Activated naive CD8-positive, alpha-beta T cell treated with anti-CD3 and anti-CD28 coated beads, Interleukin-2, amount 10 ng/mL, durations not matched to agents 7 days and 5 days (primary cell): ENCODE data around the gene DMD. TPM values are rescaled to one million over a fixed set of nuclear protein-coding genes. Genes with fewer than 3 reads are reported as not detected.

Experiments
- ATAC-seq: fragments of 150-1000 bp; cut with Tn5 transposase; one replicate; pipeline ENCODE4 v1.10.0; 2021; ENCODE audit warnings: low read depth, moderate library complexity
- POLR2A ChIA-PET: fragments of 350-600 bp; sonication (Branson Sonifier 250); formaldehyde crosslinking; loops from one replicate; lab custom pipeline; 2021; ENCODE audit warnings: antibody characterized with exemption; lab: Charles Lee
- DNase-seq: peaks from one replicate; pipeline ENCODE4 v3.0.0; 2021
- H3K27ac Mint-ChIP-seq: one replicate; pipeline ENCODE4 v1.8.0; 2022; ENCODE audit warnings: mild to moderate bottlenecking, mixed read lengths
- H3K27me3 Mint-ChIP-seq: one replicate; pipeline ENCODE4 v1.8.0; 2022; ENCODE audit warnings: mild to moderate bottlenecking, moderate library complexity, mixed read lengths
- H3K36me3 Mint-ChIP-seq: one replicate; pipeline ENCODE4 v1.8.0; 2021; ENCODE audit warnings: mild to moderate bottlenecking, mixed read lengths
- H3K4me1 Mint-ChIP-seq: one replicate; pipeline ENCODE4 v1.8.0; 2021; ENCODE audit warnings: mixed read lengths
- H3K4me3 Mint-ChIP-seq: one replicate; pipeline ENCODE4 v1.8.0; 2022; ENCODE audit warnings: mild to moderate bottlenecking, moderate library complexity, mixed read lengths
- H3K9me3 Mint-ChIP-seq: one replicate; pipeline ENCODE4 v1.8.0; 2021; ENCODE audit warnings: mixed read lengths
- total RNA-seq, 2 experiments: library from RNA; stranded (reverse); gene quantifications; one replicate each; pipeline ENCODE4 v1.2.3, GENCODE V29; 2021

Gene DMD
- total RNA-seq, 2 experiments from 2014 or later = 0.17 TPM; not detected in 1

DNA sequence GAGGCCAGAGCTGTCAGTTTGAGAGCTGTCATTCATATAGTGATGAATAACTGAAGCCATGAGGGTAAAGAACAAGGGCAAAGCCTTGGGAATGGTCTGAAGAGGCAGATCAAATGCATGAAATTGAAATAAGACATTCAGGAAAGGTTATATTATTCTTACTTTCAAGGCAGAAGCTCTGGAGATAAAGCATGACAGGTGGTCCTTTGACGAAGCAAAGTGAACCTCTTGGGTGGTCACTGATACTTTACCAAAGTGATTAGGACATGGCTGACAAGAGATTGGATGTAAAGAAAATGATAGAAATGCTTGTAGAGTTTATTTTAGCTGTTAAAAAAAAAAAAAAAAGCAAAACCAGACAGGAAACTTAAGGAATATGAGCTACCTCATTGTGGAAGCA, 1505.5 kb downstream of the DMD start:
- POLR2A ChIA-PET = no interaction called here

GRCh38 chrX:31704938-31705337, 1506.4 kb downstream of the DMD start:
- Mint-ChIP-seq H3K4me1 (no peaks in the 10 kb centered on the region), H3K9me3 (no peaks in the 10 kb centered on the region), H3K4me3 (no peak overlapping the region), H3K27ac (no peak overlapping the region), H3K27me3 (no peaks in the 10 kb centered on the region), H3K36me3 (no peaks in the 10 kb centered on the region)
- POLR2A ChIA-PET = no interaction called here
- no peak for DNase-seq
- ATAC-seq = no peak

More for the DNA sequence above, 1505.5 kb downstream of the DMD start:
- no peaks in the 10 kb centered on the region for H3K36me3 Mint-ChIP-seq
- H3K4me3 Mint-ChIP-seq = no peak overlapping the region
- H3K4me1 Mint-ChIP-seq = no peaks in the 10 kb centered on the region
- H3K27me3 Mint-ChIP-seq = no peaks in the 10 kb centered on the region
- no peak for ATAC-seq
- DNase-seq = no peak
- no peaks in the 10 kb centered on the region for H3K9me3 Mint-ChIP-seq
- H3K27ac Mint-ChIP-seq = no peak overlapping the region

GRCh38 chrX:31702222-31702621, 1509.1 kb downstream of the DMD start:
- Mint-ChIP-seq H3K9me3 (no peaks in the 10 kb centered on the region), H3K27ac (no peak overlapping the region), H3K27me3 (no peaks in the 10 kb centered on the region), H3K4me1 (no peaks in the 10 kb centered on the region), H3K36me3 (no peaks in the 10 kb centered on the region), H3K4me3 (no peak overlapping the region)
- POLR2A ChIA-PET = no interaction called here
- DNase-seq (no peak), ATAC-seq (no peak)

- ATAC-seq (no peak), DNase-seq (no peak)
- H3K9me3 Mint-ChIP-seq = no peaks in the 10 kb centered on the region
- no peaks in the 10 kb centered on the region for H3K36me3 Mint-ChIP-seq
- H3K27me3 Mint-ChIP-seq = no peaks in the 10 kb centered on the region
- H3K27ac Mint-ChIP-seq = no peak overlapping the region
- H3K4me3 Mint-ChIP-seq = no peak overlapping the region
- POLR2A ChIA-PET = no interaction called here
- no peaks in the 10 kb centered on the region for H3K4me1 Mint-ChIP-seq
Measured at GRCh38 chrX:31697294-31697916, 1513.9 kb downstream of the DMD start.

GRCh38 chrX:31679861-31680260, 1531.5 kb downstream of the DMD start:
- H3K4me3 Mint-ChIP-seq = no peak overlapping the region
- DNase-seq (no peak), ATAC-seq (no peak)
- no peaks in the 10 kb centered on the region for H3K9me3 Mint-ChIP-seq
- POLR2A ChIA-PET = no interaction called here
- no peaks in the 10 kb centered on the region for H3K27me3 Mint-ChIP-seq
- no peaks in the 10 kb centered on the region for H3K36me3 Mint-ChIP-seq
- no peaks in the 10 kb centered on the region for H3K4me1 Mint-ChIP-seq
- no peak overlapping the region for H3K27ac Mint-ChIP-seq

GRCh38 chrX:31670245-31670644, 1541.1 kb downstream of the DMD start:
- no peak for DNase-seq
- Mint-ChIP-seq H3K4me1 (no peaks in the 10 kb centered on the region), H3K9me3 (no peaks in the 10 kb centered on the region), H3K27me3 (no peaks in the 10 kb centered on the region), H3K4me3 (no peak overlapping the region), H3K27ac (no peak overlapping the region), H3K36me3 (no peaks in the 10 kb centered on the region)
- ATAC-seq = no peak
- POLR2A ChIA-PET = no interaction called here

- no peak for ATAC-seq
- no peaks in the 10 kb centered on the region for H3K4me1 Mint-ChIP-seq
- no peaks in the 10 kb centered on the region for H3K9me3 Mint-ChIP-seq
- no peak for DNase-seq
- no peaks in the 10 kb centered on the region for H3K36me3 Mint-ChIP-seq
- H3K27me3 Mint-ChIP-seq = no peaks in the 10 kb centered on the region
- POLR2A ChIA-PET = no interaction called here
- no peak overlapping the region for H3K4me3 Mint-ChIP-seq
- H3K27ac Mint-ChIP-seq = no peak overlapping the region
Measured at GRCh38 chrX:31665454-31665853, 1545.9 kb downstream of the DMD start.

DNA sequence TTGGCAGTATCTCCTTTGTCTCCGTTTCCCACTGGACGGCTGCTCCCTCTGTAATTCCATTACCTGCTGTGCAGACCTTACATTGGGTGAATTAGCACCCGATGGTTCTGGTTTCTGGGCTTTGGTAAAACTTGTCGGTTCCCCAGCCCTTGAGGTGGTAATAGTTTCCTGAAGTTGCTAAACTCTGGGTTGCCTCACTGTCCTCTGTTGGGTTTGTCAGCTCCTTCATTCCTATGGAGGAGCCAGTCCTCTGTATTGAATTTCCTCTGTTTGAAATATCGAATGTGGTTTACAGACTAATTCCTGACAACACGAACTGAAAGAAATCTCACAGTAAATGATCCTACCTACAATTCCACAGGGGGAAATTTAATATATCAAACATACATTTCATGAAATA, 1548.2 kb downstream of the DMD start:
- Mint-ChIP-seq H3K9me3 (no peaks in the 10 kb centered on the region), H3K4me1 (no peaks in the 10 kb centered on the region), H3K36me3 (no peaks in the 10 kb centered on the region), H3K4me3 (no peak overlapping the region), H3K27ac (no peak overlapping the region), H3K27me3 (no peaks in the 10 kb centered on the region)
- POLR2A ChIA-PET = no interaction called here
- ATAC-seq = no peak
- no peak for DNase-seq

DNA sequence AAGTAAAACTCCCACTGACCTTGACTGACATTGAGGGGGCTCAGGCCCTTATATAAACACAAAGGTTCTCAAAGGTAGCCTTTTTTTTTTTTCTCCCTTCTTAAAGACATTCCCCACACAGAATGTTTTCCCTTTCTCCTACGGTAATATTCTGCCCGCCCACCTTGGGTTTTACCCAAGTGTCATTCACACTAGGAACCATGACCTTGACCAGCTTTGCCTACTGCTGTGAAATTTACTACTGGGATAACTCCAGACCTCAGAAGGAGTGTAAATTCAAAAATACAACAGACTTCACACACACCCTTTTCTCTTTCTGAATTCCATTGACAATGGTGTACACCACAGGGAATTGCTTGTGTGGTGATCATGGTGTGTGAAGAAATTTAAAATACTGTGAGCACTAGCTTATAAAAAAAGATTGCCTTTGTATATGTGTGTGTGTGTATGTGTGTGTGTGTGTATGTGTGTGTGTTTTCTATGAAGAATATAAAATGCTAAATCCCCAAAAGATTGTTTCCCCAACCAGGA, 1550.0 kb downstream of the DMD start:
- H3K27me3 Mint-ChIP-seq = no peaks in the 10 kb centered on the region
- no peak for DNase-seq
- H3K9me3 Mint-ChIP-seq = no peaks in the 10 kb centered on the region
- H3K4me1 Mint-ChIP-seq = no peaks in the 10 kb centered on the region
- no peaks in the 10 kb centered on the region for H3K36me3 Mint-ChIP-seq
- H3K4me3 Mint-ChIP-seq = no peak overlapping the region
- POLR2A ChIA-PET = no interaction called here
- ATAC-seq = no peak
- H3K27ac Mint-ChIP-seq = no peak overlapping the region

- Mint-ChIP-seq H3K36me3 (no peaks in the 10 kb centered on the region), H3K27ac (no peak overlapping the region), H3K4me3 (no peak overlapping the region), H3K9me3 (no peaks in the 10 kb centered on the region), H3K27me3 (no peaks in the 10 kb centered on the region), H3K4me1 (no peaks in the 10 kb centered on the region)
- DNase-seq (no peak), ATAC-seq (no peak)
- POLR2A ChIA-PET = no interaction called here
Measured at GRCh38 chrX:31658360-31658759, 1553.0 kb downstream of the DMD start.

GRCh38 chrX:31656013-31656412, 1555.3 kb downstream of the DMD start:
- H3K27ac Mint-ChIP-seq = no peak overlapping the region
- no peak overlapping the region for H3K4me3 Mint-ChIP-seq
- POLR2A ChIA-PET = no interaction called here
- DNase-seq = no peak
- H3K27me3 Mint-ChIP-seq = peaks cover 2% of the 10 kb centered on the region
- no peaks in the 10 kb centered on the region for H3K9me3 Mint-ChIP-seq
- ATAC-seq = no peak
- H3K36me3 Mint-ChIP-seq = no peaks in the 10 kb centered on the region
- no peaks in the 10 kb centered on the region for H3K4me1 Mint-ChIP-seq

DNA sequence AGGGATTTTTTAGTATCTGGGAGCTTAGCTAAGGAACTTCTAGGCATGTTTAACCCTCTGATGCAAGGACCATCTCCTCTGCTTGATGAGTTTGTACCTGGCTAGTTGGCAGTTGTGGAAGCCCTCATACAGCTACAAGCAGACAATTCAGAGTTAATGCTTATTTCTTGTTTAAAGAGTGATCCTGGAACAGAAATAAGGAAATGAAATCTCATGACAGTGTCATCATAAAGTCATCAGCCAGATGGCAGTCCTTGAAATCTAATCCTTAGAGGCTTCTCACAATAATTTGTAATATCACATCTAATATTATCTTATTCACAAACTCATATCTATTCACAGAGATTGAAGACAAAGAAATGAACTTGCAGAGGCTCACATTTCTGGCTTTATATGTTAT, 1557.9 kb downstream of the DMD start:
- Mint-ChIP-seq H3K27me3 (peaks cover 2% of the 10 kb centered on the region), H3K27ac (no peak overlapping the region), H3K36me3 (no peaks in the 10 kb centered on the region), H3K9me3 (no peaks in the 10 kb centered on the region), H3K4me3 (no peak overlapping the region), H3K4me1 (no peaks in the 10 kb centered on the region)
- POLR2A ChIA-PET = no interaction called here
- ATAC-seq (no peak), DNase-seq (no peak)

DNA sequence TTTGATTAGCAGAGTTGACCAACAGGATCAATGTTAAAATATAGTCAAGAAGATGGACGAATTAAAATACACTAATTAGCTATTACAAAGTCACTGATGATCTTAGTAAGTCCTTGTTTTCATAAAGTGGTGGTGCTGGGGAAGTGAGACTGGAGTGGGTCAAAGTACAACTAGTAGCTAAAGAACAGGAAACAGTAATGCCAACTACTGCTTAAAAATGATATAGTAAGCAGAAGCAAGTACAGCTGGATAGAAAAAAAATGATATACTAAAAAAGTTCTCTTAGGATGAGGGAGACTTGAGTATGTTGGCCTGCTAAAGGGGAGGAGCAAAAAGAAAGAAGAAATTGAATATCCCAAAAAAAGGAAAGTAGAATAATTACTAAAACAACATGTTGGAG, 1558.7 kb downstream of the DMD start:
- no peak overlapping the region for H3K4me3 Mint-ChIP-seq
- peaks cover 2% of the 10 kb centered on the region for H3K27me3 Mint-ChIP-seq
- POLR2A ChIA-PET = no interaction called here
- ATAC-seq (no peak), DNase-seq (no peak)
- no peaks in the 10 kb centered on the region for H3K4me1 Mint-ChIP-seq
- no peaks in the 10 kb centered on the region for H3K9me3 Mint-ChIP-seq
- H3K36me3 Mint-ChIP-seq = no peaks in the 10 kb centered on the region
- no peak overlapping the region for H3K27ac Mint-ChIP-seq

DNA sequence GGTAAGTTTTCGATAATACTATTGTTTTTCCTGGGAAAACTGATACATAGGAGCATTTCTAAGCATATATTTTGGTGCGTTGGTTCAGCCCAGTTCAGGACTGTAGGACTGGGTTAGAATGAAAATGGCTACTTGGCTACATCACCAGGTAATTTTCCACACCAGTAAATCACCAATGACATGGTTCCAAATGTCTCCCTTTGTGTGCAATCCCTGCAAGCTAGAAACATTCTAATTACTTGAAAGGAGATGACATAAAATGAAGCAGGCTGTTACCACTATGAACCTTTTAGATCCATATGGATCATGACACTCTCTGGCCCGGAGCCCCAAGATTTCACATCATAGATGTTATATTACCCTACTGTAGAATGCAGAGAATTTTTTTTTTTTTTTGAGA, 1562.1 kb downstream of the DMD start:
- Mint-ChIP-seq H3K27me3 (peaks cover 2% of the 10 kb centered on the region), H3K4me3 (no peak overlapping the region), H3K27ac (no peak overlapping the region), H3K4me1 (no peaks in the 10 kb centered on the region), H3K36me3 (no peaks in the 10 kb centered on the region), H3K9me3 (no peaks in the 10 kb centered on the region)
- DNase-seq (no peak), ATAC-seq (no peak)
- POLR2A ChIA-PET = no interaction called here
